Left ventricle myocardium inferior (tissue), 1 donor: ENCODE results near the gene SLC17A5. TPM values are rescaled to one million over a fixed set of nuclear protein-coding genes. Genes with fewer than 3 reads are reported as not detected.
"Not testable (repeated sequence)": the region's sequence is repeated elsewhere in the genome, so short reads cannot be mapped to it uniquely, and the experiment has no call there.

Experiments
- DNase-seq: peaks from one replicate; pipeline ENCODE4 v3.0.0-alpha.2; 2020
- H3K27ac ChIP-seq: fragments of 200-600 bp; replicated peaks from 2 replicates; pipeline ENCODE4 v1.8.0; 2021
- H3K27me3 ChIP-seq: fragments of 200-600 bp; 2 replicates; pipeline ENCODE4 v1.8.0; 2021; ENCODE audit warnings: low read depth
- H3K36me3 ChIP-seq: fragments of 200-600 bp; 2 replicates; pipeline ENCODE4 v1.8.0; 2021
- H3K4me1 ChIP-seq: fragments of 200-600 bp; 2 replicates; pipeline ENCODE4 v1.8.0; 2021
- H3K4me3 ChIP-seq: fragments of 200-600 bp; 2 replicates; pipeline ENCODE4 v1.8.0; 2021; ENCODE audit warnings: mild to moderate bottlenecking, moderate library complexity
- H3K9me3 ChIP-seq: fragments of 200-600 bp; replicated peaks from 2 replicates; pipeline ENCODE4 v1.8.0; 2021
- intact Hi-C: fragments of 100-400 bp; cut with micrococcal nuclease; formaldehyde crosslinking; loops from one replicate; pipeline ENCODE4 v1.11.0; 2022
- total RNA-seq: library from RNA; stranded (reverse); fragmentation: NEBNext Ultra II Directional; extraction: Animal tissue kit (Norgen Biotek cat#: 25700); gene quantifications from one replicate; pipeline ENCODE4 v1.2.1, GENCODE V29; 2021
- TF ChIP-seq, protein P1 (sequence below): fragments of 200-600 bp; IDR thresholded peaks from 2 replicates; pipeline ENCODE4 v1.8.0; 2021; ENCODE audit warnings: antibody characterized with exemption, mild to moderate bottlenecking, borderline replicate concordance
- donor health status: DM: no; HTN: yes; CAD: no; lungs with severe emphysema.

The SLC17A5 gene
- total RNA-seq, 1 donor from 2014 or later: 5.3 TPM

DNA sequence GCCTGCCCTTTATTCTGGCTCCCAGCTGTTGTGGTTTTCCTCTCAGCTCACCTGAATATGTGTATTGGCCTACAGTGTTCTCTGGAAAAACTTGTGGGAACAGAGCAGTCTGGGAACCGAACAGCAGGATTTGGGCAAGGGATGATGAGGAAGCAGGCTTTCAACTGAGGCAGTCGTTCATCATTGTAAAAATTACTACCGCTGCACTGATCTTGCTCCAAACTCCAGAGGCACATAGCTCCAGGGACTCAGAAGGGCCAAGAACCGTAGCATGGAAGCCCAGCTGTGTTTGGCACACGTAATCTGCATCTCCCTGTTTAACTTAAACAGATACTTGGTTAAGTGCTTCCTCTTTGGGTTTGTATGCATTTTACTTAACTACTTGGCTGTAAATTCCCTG is 84.7 kb downstream of the SLC17A5 start:
- Histone ChIP-seq H3K27ac (no peak overlapping the region), H3K4me1 (peaks cover 31% of the 10 kb centered on the region), H3K9me3 (no peaks in the 10 kb centered on the region), H3K27me3 (peaks cover 28% of the 10 kb centered on the region), H3K36me3 (no peaks in the 10 kb centered on the region), H3K4me3 (no peak overlapping the region)
- intact Hi-C loops: no loop called here
- DNase-seq: no peak
- TF ChIP-seq, protein P1, sequence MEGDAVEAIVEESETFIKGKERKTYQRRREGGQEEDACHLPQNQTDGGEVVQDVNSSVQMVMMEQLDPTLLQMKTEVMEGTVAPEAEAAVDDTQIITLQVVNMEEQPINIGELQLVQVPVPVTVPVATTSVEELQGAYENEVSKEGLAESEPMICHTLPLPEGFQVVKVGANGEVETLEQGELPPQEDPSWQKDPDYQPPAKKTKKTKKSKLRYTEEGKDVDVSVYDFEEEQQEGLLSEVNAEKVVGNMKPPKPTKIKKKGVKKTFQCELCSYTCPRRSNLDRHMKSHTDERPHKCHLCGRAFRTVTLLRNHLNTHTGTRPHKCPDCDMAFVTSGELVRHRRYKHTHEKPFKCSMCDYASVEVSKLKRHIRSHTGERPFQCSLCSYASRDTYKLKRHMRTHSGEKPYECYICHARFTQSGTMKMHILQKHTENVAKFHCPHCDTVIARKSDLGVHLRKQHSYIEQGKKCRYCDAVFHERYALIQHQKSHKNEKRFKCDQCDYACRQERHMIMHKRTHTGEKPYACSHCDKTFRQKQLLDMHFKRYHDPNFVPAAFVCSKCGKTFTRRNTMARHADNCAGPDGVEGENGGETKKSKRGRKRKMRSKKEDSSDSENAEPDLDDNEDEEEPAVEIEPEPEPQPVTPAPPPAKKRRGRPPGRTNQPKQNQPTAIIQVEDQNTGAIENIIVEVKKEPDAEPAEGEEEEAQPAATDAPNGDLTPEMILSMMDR: no peak

DNA sequence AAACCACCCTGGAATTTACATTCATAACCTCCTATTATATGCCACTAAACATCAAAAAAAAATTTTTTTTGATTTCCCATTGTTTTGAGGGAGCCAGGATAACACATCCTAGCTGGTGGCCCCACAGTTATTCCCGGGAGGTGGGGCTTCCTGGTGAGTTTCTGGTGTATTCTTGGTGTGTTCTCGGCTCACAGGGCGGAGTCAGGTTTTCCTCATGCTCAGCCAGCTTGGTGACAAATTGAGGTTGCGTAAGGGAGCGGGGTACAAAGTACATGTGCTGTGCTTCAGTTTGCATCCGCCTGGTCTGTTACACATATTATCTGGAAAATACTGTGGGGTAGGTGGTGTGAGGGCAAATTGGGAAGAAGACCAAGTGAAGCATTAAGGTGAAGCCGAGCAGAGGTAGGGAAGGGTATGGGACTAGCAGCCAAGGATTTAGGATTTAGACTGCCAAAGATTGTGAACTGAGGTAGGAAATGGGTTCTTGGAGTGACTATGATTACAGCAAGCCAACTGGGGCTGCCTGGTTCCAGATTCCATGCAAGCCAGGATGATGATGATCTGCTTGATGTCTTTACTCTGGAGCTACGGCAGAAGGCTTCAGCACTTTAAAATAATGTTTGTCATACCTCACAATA is 86.7 kb downstream of the SLC17A5 start:
- DNase-seq: peak; percentile 55
- intact Hi-C loops: no loop called here

DNA sequence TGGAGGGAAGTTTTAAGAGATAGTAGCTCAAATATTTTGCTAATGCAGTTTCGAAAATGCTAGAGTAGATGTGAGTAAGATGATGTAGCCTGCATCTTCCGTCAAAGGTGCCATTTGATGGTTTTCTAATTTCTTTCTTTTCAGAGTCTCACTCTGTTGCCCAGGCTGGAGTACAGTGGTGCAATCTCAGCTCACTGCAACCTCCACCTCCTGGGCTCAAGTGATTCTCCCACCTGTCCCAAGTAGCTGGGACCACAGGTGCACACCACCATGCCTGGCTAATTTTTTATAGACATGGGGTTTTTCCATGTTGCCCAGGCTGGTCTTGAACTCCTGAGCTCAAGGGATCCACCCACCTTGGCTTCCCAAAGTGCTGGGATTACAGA is 87.3 kb downstream of the SLC17A5 start:
- Histone ChIP-seq H3K27me3 (peaks cover 27% of the 10 kb centered on the region), H3K4me1 (peaks cover 26% of the 10 kb centered on the region), H3K27ac (peak overlapping the region; percentile 81)
- intact Hi-C loops, H3K36me3 ChIP-seq, H3K9me3 ChIP-seq, H3K4me3 ChIP-seq, DNase-seq: not testable (repeated sequence)

More for the DNA sequence above, 86.7 kb downstream of the SLC17A5 start:
- TF ChIP-seq, protein P1: no peak
- Histone ChIP-seq H3K9me3 (no peaks in the 10 kb centered on the region), H3K27me3 (peaks cover 27% of the 10 kb centered on the region), H3K4me3 (no peak overlapping the region), H3K4me1 (peaks cover 31% of the 10 kb centered on the region), H3K36me3 (no peaks in the 10 kb centered on the region), H3K27ac (peak overlapping the region; percentile 81)

DNA sequence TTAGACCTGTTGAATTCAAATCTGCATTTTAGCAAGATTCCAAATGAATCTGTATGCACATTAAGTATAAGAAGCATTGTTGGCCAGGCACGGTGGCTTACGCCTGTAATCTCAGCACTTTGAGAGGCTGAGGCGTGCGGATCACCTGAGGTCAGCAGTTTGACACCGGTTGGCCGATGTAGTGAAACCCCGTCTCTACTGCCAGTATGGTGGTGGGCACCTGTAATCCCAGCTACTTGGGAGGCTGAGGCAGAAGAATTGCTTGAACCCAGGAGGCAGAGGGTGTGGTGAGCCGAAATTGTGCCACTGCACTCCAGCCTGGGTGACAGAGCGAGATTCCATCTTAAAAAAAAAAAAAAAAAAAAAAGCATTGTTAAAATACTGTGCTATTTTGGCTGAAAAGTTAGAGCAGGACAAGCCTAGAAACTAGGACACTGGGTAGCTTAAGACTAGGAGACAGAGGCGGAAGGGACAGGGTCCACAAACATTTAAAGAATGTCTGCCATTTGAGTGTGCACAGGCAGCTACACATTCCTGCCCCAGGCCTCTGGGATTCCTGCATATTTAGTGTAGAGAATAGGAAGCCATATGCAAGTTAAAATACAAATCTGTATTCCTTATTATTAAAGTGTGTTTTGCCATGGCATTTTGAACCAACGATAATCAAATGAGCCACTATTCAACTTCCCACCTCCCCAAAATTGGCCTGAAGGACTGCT is 87.9 kb downstream of the SLC17A5 start:
- peaks cover 27% of the 10 kb centered on the region for H3K27me3 ChIP-seq
- H3K9me3 ChIP-seq: no peaks in the 10 kb centered on the region
- no peaks in the 10 kb centered on the region for H3K36me3 ChIP-seq
- no peak overlapping the region for H3K4me3 ChIP-seq
- no peak for DNase-seq
- intact Hi-C loops: no loop called here
- TF ChIP-seq, protein P1: no peak
- H3K4me1 ChIP-seq: peaks cover 24% of the 10 kb centered on the region
- H3K27ac ChIP-seq: peak overlapping the region; percentile 81

GRCh38 chr6:73564578-73565345 is 89.0 kb downstream of the SLC17A5 start:
- Histone ChIP-seq H3K36me3 (no peaks in the 10 kb centered on the region), H3K4me3 (no peak overlapping the region), H3K27ac (no peak overlapping the region), H3K4me1 (peaks cover 15% of the 10 kb centered on the region), H3K9me3 (no peaks in the 10 kb centered on the region), H3K27me3 (peaks cover 34% of the 10 kb centered on the region)
- no peak for DNase-seq
- TF ChIP-seq, protein P1: no peak
- intact Hi-C loops: no loop called here

- TF ChIP-seq, protein P1: no peak
- intact Hi-C loops: no loop called here
- Histone ChIP-seq H3K27ac (no peak overlapping the region), H3K4me1 (peaks cover 14% of the 10 kb centered on the region), H3K4me3 (no peak overlapping the region), H3K9me3 (no peaks in the 10 kb centered on the region), H3K36me3 (no peaks in the 10 kb centered on the region), H3K27me3 (peaks cover 37% of the 10 kb centered on the region)
- DNase-seq: no peak
These were observed 91.2 kb downstream of the SLC17A5 start for GRCh38 chr6:73562558-73562957.
